Large intestine (tissue), 3 donors: ENCODE data around the gene BLACAT1. TPM values are rescaled to one million over a fixed set of nuclear protein-coding genes. Genes with fewer than 3 reads are reported as not detected.
"Not testable (repeated sequence)": the region's sequence is repeated elsewhere in the genome, so short reads cannot be mapped to it uniquely, and the experiment has no call there.

Experiments
- DNase-seq, 2 donors: peaks; one replicate each; pipeline versions ENCODE4 v3.0.0 to v3.0.0-alpha.2; 2013
- H3K27ac ChIP-seq: one replicate; pipeline ENCODE4 v1.5.1; 2013; ENCODE audit warnings: low read length
- H3K27me3 ChIP-seq: 2 replicates; pipeline ENCODE4 v1.6.1; 2013; ENCODE audit warnings: low read length; ENCODE audit not compliant: control insufficient read depth, insufficient read depth
- H3K36me3 ChIP-seq: 2 replicates; pipeline ENCODE4 v1.6.1; 2013; ENCODE audit warnings: low read length; ENCODE audit not compliant: control insufficient read depth, insufficient read depth
- H3K4me1 ChIP-seq: one replicate; pipeline ENCODE4 v1.6.1; 2013; ENCODE audit warnings: low read length; ENCODE audit not compliant: control insufficient read depth, insufficient read depth
- H3K4me3 ChIP-seq: one replicate; pipeline ENCODE4 v1.5.1; 2013; ENCODE audit warnings: low read length
- H3K9me3 ChIP-seq: one replicate; pipeline ENCODE4 v1.6.1; 2013; ENCODE audit warnings: mild to moderate bottlenecking, low read depth, low read length, moderate library complexity; ENCODE audit not compliant: control insufficient read depth
- WGBS: methylation state at CpG from one replicate; pipeline ENCODE4 v1.1.5; 2013; ENCODE audit warnings: low lambda C conversion rate; ENCODE audit not compliant: insufficient coverage; 5-methylcytosine and 5-hydroxymethylcytosine counted together
- polyA plus RNA-seq: library from polyadenylated mRNA; unstranded; fragments of 120-200 nt; gene quantifications from one replicate; pipeline ENCODE4 v1.2.1, GENCODE V29; 2013

BLACAT1 gene
- polyA plus RNA-seq, 1 donor = 0.88 TPM

GRCh38 chr1:205441318-205441633 is 14.6 kb downstream of the BLACAT1 start:
- Histone ChIP-seq H3K36me3 (no peaks in the 10 kb centered on the region), H3K27me3 (peaks cover 2% of the 10 kb centered on the region), H3K27ac (peak overlapping the region; percentile 74), H3K4me3 (no peak overlapping the region), H3K4me1 (peaks cover 55% of the 10 kb centered on the region), H3K9me3 (no peaks in the 10 kb centered on the region)
- WGBS = 40% methylated on average over 1 of the region's 6 CpGs
- no peak for DNase-seq

- Histone ChIP-seq H3K36me3 (no peaks in the 10 kb centered on the region), H3K27ac (peak overlapping the region; percentile 74), H3K4me1 (peaks cover 55% of the 10 kb centered on the region), H3K9me3 (no peaks in the 10 kb centered on the region), H3K4me3 (no peak overlapping the region), H3K27me3 (peaks cover 7% of the 10 kb centered on the region)
- WGBS = no CpG with 5 or more reads among the region's 15 CpGs
- DNase-seq = peak; percentile 87 to 96
Observed at GRCh38 chr1:205440476-205441317, 15.1 kb downstream of the BLACAT1 start.

GRCh38 chr1:205440121-205440475 is 15.7 kb downstream of the BLACAT1 start:
- H3K4me3 ChIP-seq = no peak overlapping the region
- H3K4me1 ChIP-seq = peaks cover 57% of the 10 kb centered on the region
- no peaks in the 10 kb centered on the region for H3K9me3 ChIP-seq
- no peaks in the 10 kb centered on the region for H3K36me3 ChIP-seq
- DNase-seq = no peak
- H3K27me3 ChIP-seq = peaks cover 11% of the 10 kb centered on the region
- no peak overlapping the region for H3K27ac ChIP-seq
- WGBS = no CpG with 5 or more reads among the region's 5 CpGs

GRCh38 chr1:205438213-205439158 is 17.4 kb downstream of the BLACAT1 start:
- no peak overlapping the region for H3K27ac ChIP-seq
- H3K4me1 ChIP-seq = peaks cover 63% of the 10 kb centered on the region
- DNase-seq = peak; percentile 64 to 77
- no peaks in the 10 kb centered on the region for H3K9me3 ChIP-seq
- no peak overlapping the region for H3K4me3 ChIP-seq
- no peaks in the 10 kb centered on the region for H3K36me3 ChIP-seq
- WGBS = no CpG with 5 or more reads among the region's 13 CpGs
- H3K27me3 ChIP-seq = peaks cover 11% of the 10 kb centered on the region

- H3K4me1 ChIP-seq = peaks cover 53% of the 10 kb centered on the region
- no peak for DNase-seq
- peaks cover 11% of the 10 kb centered on the region for H3K27me3 ChIP-seq
- no peaks in the 10 kb centered on the region for H3K9me3 ChIP-seq
- H3K27ac ChIP-seq = no peak overlapping the region
- WGBS = no CpG with 5 or more reads among the region's 2 CpGs
- H3K36me3 ChIP-seq = no peaks in the 10 kb centered on the region
- H3K4me3 ChIP-seq = no peak overlapping the region
Observed at GRCh38 chr1:205437570-205437969, 18.3 kb downstream of the BLACAT1 start.

- H3K4me1 ChIP-seq = peaks cover 47% of the 10 kb centered on the region
- no peak overlapping the region for H3K27ac ChIP-seq
- H3K9me3 ChIP-seq = no peaks in the 10 kb centered on the region
- H3K27me3 ChIP-seq = peaks cover 13% of the 10 kb centered on the region
- no peaks in the 10 kb centered on the region for H3K36me3 ChIP-seq
- no peak overlapping the region for H3K4me3 ChIP-seq
- DNase-seq = no peak
- WGBS = no CpG with 5 or more reads among the region's 5 CpGs
Observed at GRCh38 chr1:205436776-205437410, 19.0 kb downstream of the BLACAT1 start.

GRCh38 chr1:205435578-205436573 is 20.0 kb downstream of the BLACAT1 start:
- Histone ChIP-seq H3K4me3 (no peak overlapping the region), H3K9me3 (no peaks in the 10 kb centered on the region), H3K4me1 (peaks cover 39% of the 10 kb centered on the region), H3K27me3 (peaks cover 16% of the 10 kb centered on the region), H3K27ac (no peak overlapping the region), H3K36me3 (no peaks in the 10 kb centered on the region)
- peak in 1 of 2 donors; percentile 19 for DNase-seq
- WGBS = no CpG with 5 or more reads among the region's 11 CpGs

GRCh38 chr1:205434738-205435137 is 21.1 kb downstream of the BLACAT1 start:
- Histone ChIP-seq H3K27me3 (peaks cover 23% of the 10 kb centered on the region), H3K4me1 (peaks cover 29% of the 10 kb centered on the region), H3K4me3 (no peak overlapping the region), H3K9me3 (no peaks in the 10 kb centered on the region), H3K36me3 (no peaks in the 10 kb centered on the region), H3K27ac (no peak overlapping the region)
- DNase-seq = peak in 1 of 2 donors; percentile 67
- WGBS = no CpG with 5 or more reads among the region's 6 CpGs

- H3K27me3 ChIP-seq = peaks cover 33% of the 10 kb centered on the region
- H3K36me3 ChIP-seq, H3K9me3 ChIP-seq, H3K4me3 ChIP-seq, H3K27ac ChIP-seq, DNase-seq: not testable (repeated sequence)
- peaks cover 14% of the 10 kb centered on the region for H3K4me1 ChIP-seq
- WGBS = no CpG with 5 or more reads among the region's 1 CpG
Observed at GRCh38 chr1:205432692-205433091, 23.2 kb downstream of the BLACAT1 start.
